Stimulated activated CD8-positive, alpha-beta memory T cell treated with anti-CD3 and anti-CD28 coated beads, Interleukin-2, amount 100 ng/mL, for 48 hours (primary cell): Measurements from ENCODE around the gene RASAL2.
"Not testable (repeated sequence)": the region's sequence is repeated elsewhere in the genome, so short reads cannot be mapped to it uniquely, and the experiment has no call there.

ENCODE experiments used
- DNase-seq, 2 donors: peaks; one replicate each; pipeline ENCODE4 v3.0.0-alpha.2; 2020; ENCODE audit warnings: low read depth in 2 of 2

RASAL2 gene

DNA sequence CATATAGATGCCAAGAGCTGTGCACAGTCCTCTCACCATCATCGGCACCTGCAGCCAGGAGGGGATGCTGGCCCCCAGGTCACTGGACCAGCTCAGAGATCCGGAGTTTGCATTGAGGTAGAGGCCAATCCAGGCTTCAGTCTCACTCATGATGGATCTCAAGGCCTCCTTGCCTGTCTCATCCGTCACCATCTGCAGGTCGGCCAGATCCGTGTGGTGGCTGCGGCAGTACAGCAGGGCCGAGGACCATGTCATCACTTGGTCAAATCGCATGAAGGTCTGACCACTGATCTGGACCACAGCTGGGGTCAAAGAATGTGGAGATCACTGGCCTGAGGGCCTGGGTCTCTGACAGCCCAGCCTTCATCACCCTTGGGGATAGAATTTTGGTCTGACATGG lies 396.2 kb downstream of the RASAL2 start:
- no peak for DNase-seq

DNA sequence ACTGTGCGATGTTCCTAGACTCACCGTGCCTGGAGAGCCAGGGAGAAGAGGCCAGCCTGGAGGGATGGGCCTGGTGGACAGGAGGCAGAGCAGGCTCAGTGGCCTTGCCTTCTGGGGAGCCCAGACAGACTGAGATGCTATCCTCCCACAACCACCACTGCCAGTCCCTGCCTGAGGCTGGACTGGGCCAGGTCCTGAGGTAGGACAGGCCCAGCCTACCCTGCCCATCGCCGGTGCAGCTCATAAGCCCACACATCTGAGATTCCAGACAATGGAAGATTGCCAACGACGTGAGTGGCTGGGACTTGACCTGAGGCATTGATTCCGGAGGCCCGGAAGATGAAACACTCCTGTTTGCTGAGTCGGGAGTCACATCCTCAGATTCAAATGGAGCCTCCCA lies 397.1 kb downstream of the RASAL2 start:
- no peak for DNase-seq

DNA sequence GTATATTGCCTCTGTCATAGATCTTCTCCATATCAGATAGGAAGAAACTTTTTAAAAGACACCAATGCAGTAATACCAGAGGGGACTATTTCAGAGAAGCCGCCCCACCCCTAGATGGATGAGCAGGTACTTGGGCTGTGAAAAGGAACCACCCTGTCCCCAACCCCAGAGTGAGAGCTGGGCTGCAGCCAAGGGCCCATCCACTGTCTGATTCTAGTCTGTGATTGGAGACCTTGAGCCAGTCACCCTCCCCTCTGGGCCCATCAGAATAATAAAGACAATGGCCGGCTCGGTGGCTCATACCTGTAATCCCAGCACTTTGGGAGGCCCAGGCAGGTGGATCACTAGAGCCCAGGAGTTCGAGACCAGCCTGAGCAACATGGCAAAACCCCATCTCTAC lies 397.8 kb downstream of the RASAL2 start:
- no peak for DNase-seq

DNA sequence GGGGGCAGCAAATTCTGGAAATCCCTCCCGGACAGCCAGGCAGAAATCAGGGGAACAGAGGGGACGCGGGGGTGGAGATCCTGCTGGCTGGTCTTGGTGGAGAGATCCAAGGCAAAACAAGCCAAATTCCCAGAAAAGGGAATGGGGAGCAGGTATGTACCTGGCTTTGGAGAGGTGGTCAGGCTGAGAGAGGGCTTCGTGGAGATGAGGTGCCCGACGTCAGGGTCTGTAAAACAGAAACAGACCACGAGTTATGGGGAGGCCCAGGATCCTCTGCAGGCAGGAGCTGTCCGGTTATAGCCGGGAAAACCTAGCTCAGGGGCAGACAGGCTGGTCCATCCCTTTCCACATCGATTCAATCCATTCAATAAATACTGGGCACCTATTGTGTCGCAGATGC lies 398.4 kb downstream of the RASAL2 start:
- DNase-seq: no peak

DNA sequence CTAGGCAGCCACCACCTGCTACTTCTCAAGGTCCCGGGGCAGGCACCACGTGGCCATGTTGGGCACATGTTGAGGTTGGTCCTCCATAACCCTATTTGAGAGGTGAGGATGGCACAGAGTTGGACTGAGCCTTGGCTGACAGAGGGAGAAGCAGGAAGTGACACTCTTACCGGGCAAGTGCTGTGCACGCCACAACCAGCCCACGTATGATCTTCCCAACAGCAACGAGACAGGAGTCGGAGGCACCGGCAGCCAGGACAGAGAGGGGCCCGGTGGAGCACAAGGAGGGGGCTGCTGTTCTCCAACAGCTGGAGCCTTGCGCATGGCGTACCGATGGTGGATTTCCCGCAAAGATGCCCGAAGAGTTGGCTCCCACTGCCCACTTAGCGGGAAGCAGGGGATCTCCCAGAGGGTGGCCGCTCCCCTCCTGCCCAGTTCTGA lies 399.4 kb downstream of the RASAL2 start:
- no peak for DNase-seq

DNA sequence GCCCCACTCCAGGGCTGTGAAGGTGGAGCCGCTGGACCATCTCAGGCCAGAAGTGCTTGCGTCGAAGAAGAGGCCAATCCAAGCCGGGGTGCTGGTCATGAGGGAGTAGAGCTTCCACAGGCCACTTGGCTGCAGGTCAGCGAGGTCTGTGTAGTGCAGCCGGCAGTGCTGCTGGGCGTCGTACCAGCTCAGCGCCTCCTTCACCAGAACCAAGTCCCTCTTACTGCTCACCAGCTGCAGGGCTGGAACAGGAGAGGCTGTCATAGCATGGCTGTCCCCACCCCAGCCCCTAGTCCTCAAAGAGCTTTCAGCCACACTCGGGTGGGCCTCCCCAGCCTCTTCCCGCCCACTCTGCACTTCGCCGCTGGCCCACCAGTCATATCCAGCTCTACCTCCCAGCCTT lies 400.7 kb downstream of the RASAL2 start:
- no peak for DNase-seq

DNA sequence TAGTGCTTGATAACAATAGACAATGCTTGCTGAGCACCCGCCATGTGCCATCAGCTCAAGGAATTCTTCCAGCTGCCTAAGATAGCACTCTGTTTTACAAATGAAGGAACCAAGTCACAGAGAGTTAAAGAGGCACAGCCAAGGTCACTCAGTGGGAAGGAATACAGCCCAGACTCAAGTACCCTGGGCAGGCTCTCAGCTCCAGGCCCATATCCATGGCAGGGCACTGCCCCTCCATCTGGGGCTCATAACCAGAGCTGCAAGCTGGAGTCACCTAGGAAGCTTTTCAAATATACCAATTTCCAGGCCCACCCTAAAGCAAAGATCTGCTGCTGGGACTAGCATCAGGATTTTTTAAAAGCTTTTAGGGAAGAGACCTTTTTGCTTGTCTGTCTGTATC lies 401.3 kb downstream of the RASAL2 start:
- DNase-seq: no peak

DNA sequence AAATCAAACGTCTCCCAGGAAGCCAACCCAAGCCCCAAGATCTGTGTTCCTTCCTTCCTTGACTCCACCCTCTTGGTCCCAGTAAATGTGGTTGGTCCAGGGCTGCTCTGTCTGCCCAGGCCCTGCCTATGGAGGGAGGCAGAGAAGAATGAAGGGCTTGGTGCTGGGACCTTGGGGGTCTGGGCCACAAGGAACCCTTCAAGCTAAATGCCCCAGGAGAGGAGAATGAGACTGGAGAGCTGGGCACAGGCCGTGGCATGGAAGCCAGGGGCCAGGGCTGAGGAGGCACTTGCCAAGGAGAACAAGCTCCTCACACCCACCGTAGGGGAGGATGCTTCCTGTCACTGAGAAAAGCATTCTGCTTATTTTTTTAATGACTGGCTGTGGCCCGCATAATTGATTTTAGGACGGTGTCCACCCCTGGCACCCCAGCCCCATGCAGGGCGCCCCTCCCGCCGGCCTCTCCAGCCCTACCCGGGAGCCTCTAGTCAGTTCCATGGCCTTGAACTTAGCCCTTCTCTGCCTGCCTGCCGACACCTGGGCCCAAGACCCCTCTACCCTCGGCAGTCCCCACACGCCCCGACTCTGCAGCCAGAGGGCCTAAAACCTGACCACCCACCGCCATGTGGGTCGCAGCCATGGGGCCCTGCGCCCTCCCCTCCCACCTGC lies 402.0 kb downstream of the RASAL2 start:
- DNase-seq: no peak

DNA sequence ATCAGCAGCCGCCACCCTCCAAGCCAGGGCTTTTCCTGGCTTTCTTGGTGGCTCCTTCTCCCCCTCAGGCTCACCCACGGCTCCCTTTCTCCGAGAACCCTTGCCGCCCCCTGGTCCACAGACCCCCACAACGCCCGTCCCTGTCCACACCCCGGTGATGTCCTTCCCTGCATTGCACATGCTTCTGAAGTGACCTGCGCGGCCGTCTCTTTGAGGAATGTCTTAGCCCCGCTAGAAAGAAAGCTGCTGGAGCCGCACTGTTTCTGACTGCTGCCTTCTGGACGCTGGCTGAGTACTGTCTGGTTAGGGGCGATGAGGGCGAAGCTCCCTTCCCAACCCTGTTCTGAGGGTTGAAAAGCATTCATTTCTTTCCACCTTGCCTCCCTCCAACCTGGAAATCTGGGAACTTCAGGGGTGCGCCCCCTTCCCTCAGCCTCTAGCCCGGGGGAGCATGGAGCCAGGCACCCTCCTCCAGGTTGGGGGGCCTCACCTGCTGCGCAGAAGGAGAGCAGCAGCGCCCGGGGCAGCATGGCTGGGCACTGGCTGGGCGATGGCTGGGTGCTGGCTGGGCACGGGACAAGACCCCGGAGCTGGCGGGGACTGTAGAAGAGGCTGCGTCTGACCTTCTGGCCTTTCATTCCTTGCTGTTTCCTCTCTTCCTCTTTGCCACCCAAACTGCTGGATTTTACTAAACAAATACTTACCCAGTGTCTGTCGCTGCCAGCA lies 402.7 kb downstream of the RASAL2 start, which contains the start of gene CLEC20A:
TSS of gene CLEC20A (minus strand) at position 555 of the 726 bp plus-strand sequence. CDS start at position 530, 25 bp downstream.
- no peak for DNase-seq

DNA sequence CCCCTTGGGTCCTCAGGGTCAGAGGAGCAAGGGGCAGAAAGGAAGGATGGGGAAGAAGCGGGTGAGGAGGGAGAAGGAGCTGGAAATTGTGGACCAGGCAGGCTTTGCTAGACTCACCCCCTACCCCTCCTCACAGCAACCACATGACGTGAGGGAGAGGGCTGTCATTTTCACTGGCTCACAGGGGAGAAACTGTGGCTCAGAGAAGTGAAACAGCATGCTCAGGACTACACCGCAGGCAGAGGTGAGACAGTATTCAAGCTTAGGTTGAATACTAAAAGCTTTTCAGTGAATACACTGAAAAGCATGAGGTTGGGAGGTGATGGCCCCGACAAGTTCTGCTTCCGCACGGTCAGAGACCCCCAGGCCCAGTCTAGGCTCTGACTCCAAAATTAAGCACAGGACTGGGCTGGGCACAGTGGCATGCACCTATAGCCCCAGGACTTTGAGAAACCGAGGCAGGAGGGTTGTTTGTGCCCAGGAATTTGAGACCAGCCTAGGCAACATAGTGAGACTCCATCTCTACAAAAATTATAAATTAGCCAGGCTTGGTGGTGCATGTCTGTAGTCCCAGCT lies 404.1 kb downstream of the RASAL2 start:
- no peak for DNase-seq

DNA sequence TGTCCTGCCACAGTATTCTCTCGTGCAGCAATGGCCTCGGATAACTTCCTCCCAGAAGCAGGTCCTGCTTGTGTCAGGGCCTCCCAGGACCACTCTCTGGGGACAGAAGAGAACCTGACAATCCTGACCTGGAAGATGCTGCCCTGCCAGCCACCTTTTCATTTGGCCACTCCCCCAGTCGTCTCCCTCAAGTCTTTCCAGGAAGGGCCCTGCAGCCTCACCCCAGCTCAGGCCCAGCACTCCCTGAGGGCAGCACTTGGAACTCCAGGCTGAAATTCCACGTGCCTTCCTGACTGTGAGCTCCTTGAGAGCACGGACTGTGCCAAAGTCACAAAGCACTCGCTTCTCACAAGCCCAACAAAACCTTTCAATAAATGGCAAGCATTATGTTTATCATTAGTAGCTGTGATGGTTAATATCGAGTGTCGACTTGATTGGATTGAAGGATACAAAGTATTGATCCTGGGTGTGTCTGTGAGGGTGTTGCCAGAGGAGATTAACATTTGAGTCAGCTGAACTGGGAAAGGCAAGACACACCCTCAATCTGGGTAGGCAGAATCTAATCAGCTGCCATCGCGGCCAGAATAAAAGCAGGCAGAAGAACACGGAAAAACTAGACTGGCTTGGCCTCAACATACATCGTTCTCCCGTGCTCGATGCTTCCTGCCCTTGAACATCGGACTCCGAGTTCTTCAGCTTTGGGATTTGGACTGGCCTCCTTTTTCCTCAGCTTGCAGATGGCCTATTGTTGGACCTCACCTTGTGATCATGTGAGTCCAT lies 405.2 kb downstream of the RASAL2 start:
- no peak for DNase-seq

DNA sequence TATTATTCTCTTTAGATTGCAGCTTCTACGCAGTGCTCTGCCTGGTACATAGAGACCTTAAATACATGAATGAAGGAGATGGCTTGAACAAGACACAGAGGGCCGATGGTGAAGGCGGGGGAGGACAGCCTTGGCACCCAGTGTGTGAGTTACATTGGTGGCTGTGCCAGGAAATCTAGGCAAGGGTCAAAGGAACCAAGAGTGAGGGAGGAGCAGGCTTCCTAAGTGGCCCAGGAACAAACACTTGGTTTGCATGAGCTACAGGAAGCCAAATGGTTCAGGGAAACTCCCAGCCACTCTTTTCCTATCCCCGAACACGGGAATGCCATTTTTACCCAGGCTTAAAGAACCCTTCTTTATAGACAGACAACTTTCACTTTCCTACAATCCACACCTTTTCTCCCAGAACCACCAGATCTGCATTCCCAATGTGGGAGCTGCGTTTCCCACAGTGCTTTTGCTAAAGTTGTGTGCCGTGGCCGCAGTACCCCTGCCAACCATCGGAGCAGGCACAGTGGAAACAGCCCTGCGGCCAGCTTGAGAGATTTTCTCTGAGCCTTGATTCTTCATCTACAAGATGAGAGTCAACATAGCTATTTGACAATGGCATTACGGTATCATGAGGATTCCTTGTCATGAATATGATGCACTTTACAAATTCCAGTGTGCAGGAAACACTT lies 406.3 kb downstream of the RASAL2 start:
- DNase-seq: no peak

DNA sequence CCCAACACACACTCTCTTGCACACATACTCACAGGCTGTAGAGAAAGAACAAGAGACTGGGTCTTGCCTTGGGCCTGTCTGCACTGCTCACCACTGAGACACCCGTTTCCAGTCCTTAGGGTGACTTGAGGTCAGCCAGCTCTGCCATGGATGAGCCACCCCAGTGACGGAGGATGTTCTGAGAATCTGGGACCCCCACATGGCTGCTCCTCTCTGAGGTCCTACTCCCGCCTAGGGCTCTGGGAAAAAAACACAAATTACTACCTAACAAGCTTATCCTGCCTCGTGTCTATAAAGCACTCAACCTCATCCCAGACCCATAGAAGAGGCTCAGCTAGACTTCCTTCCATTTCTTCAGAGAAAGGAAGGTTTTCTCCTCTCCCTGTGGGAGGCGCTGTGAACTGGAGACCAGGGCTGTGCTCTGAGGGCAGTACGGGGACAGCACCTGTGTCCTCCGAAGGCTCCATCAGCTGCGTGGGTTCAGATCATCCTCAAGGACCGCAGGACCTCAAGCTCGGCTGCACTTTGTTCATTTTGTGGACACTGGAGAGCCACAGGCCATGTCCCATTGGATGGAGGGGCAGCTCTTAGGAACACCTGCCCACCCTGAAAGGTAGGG lies 407.1 kb downstream of the RASAL2 start:
- no peak for DNase-seq

DNA sequence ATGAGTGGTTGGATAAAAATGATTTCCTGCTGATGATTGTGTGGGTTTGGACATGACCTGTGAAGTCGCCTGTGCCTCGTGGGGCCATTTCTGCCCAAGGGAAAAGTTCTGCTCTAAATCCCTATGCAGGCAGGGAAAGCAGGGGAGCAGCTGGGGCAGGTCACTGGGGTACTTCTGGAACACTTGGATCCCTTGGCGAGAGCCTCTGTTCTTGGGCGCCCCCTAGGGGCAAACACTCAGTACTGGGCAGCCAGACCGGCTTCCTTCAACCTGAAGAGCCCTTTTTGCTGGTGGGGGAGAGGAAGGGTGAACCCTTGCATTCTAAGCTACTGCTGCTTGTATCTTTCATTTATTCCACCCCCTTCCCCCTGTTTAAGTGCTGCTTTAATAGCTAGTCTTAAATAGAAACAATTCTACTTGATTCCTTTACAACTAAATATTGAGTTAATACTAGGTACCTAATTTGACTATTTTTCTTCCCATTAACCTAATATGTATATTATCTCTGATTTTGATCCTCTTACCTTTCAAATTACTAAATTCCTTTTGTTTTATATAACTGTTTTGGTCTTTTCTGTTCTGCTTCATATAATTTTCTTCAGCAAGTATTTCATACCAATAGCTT lies 407.9 kb downstream of the RASAL2 start:
- peak; percentile 41 to 52 for DNase-seq

DNA sequence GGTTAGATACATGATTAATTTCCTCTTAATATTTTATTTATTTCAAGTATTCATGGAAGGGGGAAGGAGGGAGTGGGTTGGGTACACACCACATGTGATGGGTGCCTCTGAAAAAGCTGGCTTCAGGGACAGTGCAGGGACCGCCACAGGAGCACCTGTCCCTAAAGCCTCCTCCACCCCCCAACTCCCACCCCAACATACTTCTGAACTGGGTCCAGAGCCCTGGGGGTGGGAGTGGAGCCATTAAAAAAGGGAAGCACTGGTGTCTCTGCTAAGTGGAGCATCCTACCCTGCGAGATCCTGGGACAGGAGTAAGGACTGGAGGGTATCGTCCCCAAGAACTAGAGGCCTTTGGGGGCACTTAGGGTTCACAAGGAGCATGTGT lies 408.4 kb downstream of the RASAL2 start:
- no peak for DNase-seq

DNA sequence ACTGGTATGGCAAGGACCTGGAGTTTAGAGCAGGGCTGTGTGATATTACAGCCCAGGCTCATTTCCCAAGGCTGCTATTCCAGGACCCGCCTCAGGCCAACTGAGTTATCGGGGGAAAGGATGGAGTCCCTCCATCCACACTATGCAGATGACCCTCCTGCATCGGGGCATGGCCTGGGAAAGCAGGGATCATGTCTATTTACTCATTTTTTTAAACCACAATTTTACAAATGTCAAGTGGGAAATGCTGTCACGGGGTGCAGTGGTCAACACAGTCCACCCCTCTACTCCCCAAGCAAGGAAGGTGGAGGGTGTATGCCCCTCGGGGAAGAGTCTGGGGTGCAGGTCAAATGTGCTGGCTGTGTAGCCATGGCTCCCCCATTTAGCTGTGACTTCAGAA lies 409.0 kb downstream of the RASAL2 start:
- no peak for DNase-seq

DNA sequence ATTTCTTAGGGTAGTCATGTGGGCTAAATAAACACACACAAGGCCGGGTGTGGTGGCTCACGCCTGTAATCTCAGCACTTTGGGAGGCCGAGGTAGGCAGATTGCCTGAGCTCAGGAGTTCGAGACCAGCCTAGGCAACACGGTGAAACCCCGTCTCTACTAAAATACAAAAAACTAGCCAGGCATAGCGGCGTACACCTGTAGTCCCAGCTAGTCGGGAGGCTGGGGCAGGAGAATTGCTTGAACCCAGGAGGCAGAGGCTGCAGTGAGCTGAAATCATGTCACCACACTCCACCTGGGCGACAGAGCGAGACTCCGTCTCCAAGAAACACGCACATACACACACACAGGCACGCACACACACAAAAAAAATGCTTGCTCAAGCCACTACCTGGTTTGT lies 409.4 kb downstream of the RASAL2 start:
- DNase-seq: not testable (repeated sequence)

DNA sequence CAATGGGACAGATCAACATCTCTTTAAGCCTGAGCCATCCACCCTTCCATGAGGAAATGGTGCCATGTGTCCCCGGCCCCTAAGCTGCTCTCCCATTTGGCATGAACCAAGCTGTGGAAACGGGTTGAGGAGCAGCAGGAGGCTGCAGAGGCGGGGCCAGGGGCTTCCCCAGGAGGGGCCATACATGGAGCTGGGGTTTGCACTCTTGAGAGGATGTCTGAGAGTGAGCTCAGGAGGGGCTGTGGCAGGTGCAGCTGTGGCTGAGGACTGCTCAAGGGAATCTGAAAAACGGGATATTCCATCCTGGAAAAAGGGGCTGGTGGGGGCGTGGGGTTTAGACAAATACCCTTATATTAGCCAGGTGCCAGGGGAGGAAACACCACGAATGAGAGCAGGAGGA lies 409.9 kb downstream of the RASAL2 start:
- no peak for DNase-seq

DNA sequence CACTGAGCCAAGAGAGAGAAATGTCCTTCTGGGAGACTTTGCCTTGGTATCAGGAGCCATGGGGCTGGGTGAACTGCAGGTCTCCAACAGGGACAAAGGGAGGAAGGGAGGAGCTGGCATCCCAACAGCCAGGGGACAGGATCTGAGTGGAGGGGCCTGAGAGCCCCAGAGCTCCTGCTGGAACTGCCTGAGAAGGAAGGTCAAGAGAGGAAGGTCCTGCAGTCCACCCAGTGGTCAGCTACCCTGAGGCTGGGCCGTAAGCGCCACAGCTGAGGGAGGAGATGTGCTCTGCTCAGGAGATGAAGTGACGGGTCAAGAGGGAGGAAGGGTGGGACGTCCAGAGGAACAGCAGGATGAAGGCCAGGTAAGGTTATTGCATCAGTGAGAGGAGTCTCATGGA lies 410.4 kb downstream of the RASAL2 start:
- no peak for DNase-seq

DNA sequence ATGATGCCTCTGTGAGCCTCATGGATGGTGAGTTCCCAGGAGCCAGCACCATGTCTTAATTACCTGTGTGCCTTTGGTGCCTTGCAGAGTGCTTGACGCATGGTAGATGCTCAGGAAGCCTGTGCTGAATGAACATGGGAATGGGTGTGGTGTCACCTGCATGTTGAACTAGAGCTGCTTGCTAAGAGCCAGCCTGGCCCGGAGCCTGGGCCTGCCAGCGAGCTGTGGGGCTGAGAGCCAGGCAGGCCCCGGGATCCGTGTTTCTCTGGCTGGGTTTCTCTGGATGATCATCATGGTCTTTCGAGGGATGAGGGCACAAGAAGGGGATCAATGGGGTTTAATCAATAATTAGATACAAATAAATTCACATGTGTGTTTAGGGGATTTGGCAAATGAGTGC lies 412.3 kb downstream of the RASAL2 start:
- no peak for DNase-seq

DNA sequence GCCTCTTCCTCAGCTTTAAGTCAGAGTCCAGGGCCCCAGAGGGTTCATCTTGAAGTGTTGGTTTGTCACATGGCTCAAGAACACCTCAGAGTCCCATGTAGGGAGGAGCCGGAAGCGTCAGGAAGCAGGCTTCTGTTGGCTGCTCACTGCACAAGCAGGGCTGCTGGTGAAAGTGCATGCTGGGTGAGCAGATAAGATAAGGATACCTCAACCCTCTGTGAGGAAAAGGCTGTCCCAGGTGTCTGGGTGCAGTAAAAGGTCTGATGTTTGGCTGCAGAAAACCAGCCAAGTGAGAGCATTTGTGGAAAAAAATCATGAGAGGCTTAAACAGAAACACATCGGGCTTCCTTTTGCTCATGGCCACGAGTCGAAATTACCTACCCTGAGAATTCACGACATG lies 412.8 kb downstream of the RASAL2 start:
- no peak for DNase-seq
